ENCODE measurements around the gene ATP6AP2. TPM values are rescaled to one million over a fixed set of nuclear protein-coding genes. Genes with fewer than 3 reads are reported as not detected.
"Not testable (repeated sequence)": the region's sequence is repeated elsewhere in the genome, so short reads cannot be mapped to it uniquely, and the experiment has no call there.

Gene ATP6AP2
- total RNA-seq, 1 donor from 2014 or later, result 79.8 TPM

DNA sequence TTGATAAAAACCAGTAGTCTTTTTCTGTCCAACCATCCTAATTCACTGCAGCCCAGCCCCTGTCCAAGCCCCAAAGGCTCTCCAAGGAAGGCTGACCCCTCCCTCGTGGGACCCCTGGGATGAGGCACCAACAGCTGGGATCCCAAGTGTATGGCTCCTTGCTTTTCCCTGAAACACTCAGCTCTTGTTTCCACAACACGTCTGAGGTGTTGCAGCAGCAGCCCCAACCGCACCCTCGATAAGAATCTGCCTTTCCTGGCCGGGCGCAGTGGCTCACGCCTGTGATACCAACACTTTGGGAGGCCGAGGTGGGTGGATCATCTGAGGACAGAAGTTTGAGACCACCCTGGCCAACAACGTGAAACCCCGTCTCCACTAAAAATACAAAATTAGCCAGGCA is 17.0 kb upstream of the ATP6AP2 start:
- peaks cover 1% of the 10 kb centered on the region for H3K36me3 Mint-ChIP-seq (ENCODE audit: insufficient read depth)

GRCh38 chrX:40564447-40564846 is 16.3 kb upstream of the ATP6AP2 start:
- Mint-ChIP-seq H3K27ac (no peak overlapping the region), H3K36me3 (ENCODE audit: insufficient read depth) (peaks cover 1% of the 10 kb centered on the region), H3K4me3 (ENCODE audit: low read depth) (no peak overlapping the region), H3K27me3 (no peaks in the 10 kb centered on the region), H3K4me1 (ENCODE audit: low read depth) (no peaks in the 10 kb centered on the region), H3K9me3 (ENCODE audit: low read depth) (no peaks in the 10 kb centered on the region)
- no peak for DNase-seq (ENCODE audit: low spot score, unreplicated experiment)
- TF ChIP-seq, protein P1, sequence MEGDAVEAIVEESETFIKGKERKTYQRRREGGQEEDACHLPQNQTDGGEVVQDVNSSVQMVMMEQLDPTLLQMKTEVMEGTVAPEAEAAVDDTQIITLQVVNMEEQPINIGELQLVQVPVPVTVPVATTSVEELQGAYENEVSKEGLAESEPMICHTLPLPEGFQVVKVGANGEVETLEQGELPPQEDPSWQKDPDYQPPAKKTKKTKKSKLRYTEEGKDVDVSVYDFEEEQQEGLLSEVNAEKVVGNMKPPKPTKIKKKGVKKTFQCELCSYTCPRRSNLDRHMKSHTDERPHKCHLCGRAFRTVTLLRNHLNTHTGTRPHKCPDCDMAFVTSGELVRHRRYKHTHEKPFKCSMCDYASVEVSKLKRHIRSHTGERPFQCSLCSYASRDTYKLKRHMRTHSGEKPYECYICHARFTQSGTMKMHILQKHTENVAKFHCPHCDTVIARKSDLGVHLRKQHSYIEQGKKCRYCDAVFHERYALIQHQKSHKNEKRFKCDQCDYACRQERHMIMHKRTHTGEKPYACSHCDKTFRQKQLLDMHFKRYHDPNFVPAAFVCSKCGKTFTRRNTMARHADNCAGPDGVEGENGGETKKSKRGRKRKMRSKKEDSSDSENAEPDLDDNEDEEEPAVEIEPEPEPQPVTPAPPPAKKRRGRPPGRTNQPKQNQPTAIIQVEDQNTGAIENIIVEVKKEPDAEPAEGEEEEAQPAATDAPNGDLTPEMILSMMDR (IDR thresholded peaks at IDR 0.05; ENCODE audit: unreplicated experiment), result no peak

More for the DNA sequence above, 17.0 kb upstream of the ATP6AP2 start:
- Mint-ChIP-seq H3K4me1 (ENCODE audit: low read depth) (no peaks in the 10 kb centered on the region), H3K27ac (no peak overlapping the region), H3K27me3 (no peaks in the 10 kb centered on the region), H3K4me3 (ENCODE audit: low read depth) (no peak overlapping the region), H3K9me3 (ENCODE audit: low read depth) (no peaks in the 10 kb centered on the region)
- no peak for DNase-seq (ENCODE audit: low spot score, unreplicated experiment)
- TF ChIP-seq, protein P1 (IDR thresholded peaks at IDR 0.05; ENCODE audit: unreplicated experiment), result no peak

GRCh38 chrX:40570346-40571093 is 10.2 kb upstream of the ATP6AP2 start:
- H3K4me3 Mint-ChIP-seq (ENCODE audit: low read depth), result no peak overlapping the region
- H3K9me3 Mint-ChIP-seq (ENCODE audit: low read depth), result peaks cover 5% of the 10 kb centered on the region
- peak overlapping the region; percentile 37 for H3K27ac Mint-ChIP-seq
- no peak for DNase-seq (ENCODE audit: low spot score, unreplicated experiment)
- no peaks in the 10 kb centered on the region for H3K27me3 Mint-ChIP-seq
- TF ChIP-seq, protein P1 (IDR thresholded peaks at IDR 0.05; ENCODE audit: unreplicated experiment), result no peak
- H3K4me1 Mint-ChIP-seq (ENCODE audit: low read depth), result no peaks in the 10 kb centered on the region
- no peaks in the 10 kb centered on the region for H3K36me3 Mint-ChIP-seq (ENCODE audit: insufficient read depth)

GRCh38 chrX:40571164-40571563 is 9.6 kb upstream of the ATP6AP2 start:
- H3K27me3 Mint-ChIP-seq; H3K4me3 Mint-ChIP-seq (ENCODE audit: low read depth); H3K27ac Mint-ChIP-seq; H3K9me3 Mint-ChIP-seq (ENCODE audit: low read depth); DNase-seq (ENCODE audit: low spot score, unreplicated experiment); H3K4me1 Mint-ChIP-seq (ENCODE audit: low read depth); H3K36me3 Mint-ChIP-seq (ENCODE audit: insufficient read depth): not testable (repeated sequence)

GRCh38 chrX:40571600-40571999 is 9.2 kb upstream of the ATP6AP2 start:
- H3K27ac Mint-ChIP-seq, result no peak overlapping the region
- TF ChIP-seq, protein P1 (IDR thresholded peaks at IDR 0.05; ENCODE audit: unreplicated experiment), result no peak
- H3K9me3 Mint-ChIP-seq (ENCODE audit: low read depth), result peaks cover 5% of the 10 kb centered on the region
- no peak overlapping the region for H3K4me3 Mint-ChIP-seq (ENCODE audit: low read depth)
- H3K36me3 Mint-ChIP-seq (ENCODE audit: insufficient read depth), result no peaks in the 10 kb centered on the region
- DNase-seq (ENCODE audit: low spot score, unreplicated experiment), result no peak
- H3K27me3 Mint-ChIP-seq, result no peaks in the 10 kb centered on the region
- no peaks in the 10 kb centered on the region for H3K4me1 Mint-ChIP-seq (ENCODE audit: low read depth)

- Mint-ChIP-seq H3K27me3 (no peaks in the 10 kb centered on the region), H3K4me1 (ENCODE audit: low read depth) (peaks cover 5% of the 10 kb centered on the region), H3K27ac (no peak overlapping the region), H3K4me3 (ENCODE audit: low read depth) (no peak overlapping the region), H3K9me3 (ENCODE audit: low read depth) (peaks cover 8% of the 10 kb centered on the region), H3K36me3 (ENCODE audit: insufficient read depth) (no peaks in the 10 kb centered on the region)
- DNase-seq (ENCODE audit: low spot score, unreplicated experiment), result no peak
- TF ChIP-seq, protein P1 (IDR thresholded peaks at IDR 0.05; ENCODE audit: unreplicated experiment), result peak; percentile 36
These were observed 7.0 kb upstream of the ATP6AP2 start for GRCh38 chrX:40573763-40574162.

GRCh38 chrX:40575411-40575810 is 5.4 kb upstream of the ATP6AP2 start:
- H3K36me3 Mint-ChIP-seq (ENCODE audit: insufficient read depth); DNase-seq (ENCODE audit: low spot score, unreplicated experiment); H3K4me3 Mint-ChIP-seq (ENCODE audit: low read depth); H3K9me3 Mint-ChIP-seq (ENCODE audit: low read depth); H3K4me1 Mint-ChIP-seq (ENCODE audit: low read depth); H3K27me3 Mint-ChIP-seq; H3K27ac Mint-ChIP-seq: not testable (repeated sequence)

All from progenitor cell of endocrine pancreas (in vitro differentiated cells).